ENCODE data around the gene CEP295NL.

The CEP295NL gene

DNA sequence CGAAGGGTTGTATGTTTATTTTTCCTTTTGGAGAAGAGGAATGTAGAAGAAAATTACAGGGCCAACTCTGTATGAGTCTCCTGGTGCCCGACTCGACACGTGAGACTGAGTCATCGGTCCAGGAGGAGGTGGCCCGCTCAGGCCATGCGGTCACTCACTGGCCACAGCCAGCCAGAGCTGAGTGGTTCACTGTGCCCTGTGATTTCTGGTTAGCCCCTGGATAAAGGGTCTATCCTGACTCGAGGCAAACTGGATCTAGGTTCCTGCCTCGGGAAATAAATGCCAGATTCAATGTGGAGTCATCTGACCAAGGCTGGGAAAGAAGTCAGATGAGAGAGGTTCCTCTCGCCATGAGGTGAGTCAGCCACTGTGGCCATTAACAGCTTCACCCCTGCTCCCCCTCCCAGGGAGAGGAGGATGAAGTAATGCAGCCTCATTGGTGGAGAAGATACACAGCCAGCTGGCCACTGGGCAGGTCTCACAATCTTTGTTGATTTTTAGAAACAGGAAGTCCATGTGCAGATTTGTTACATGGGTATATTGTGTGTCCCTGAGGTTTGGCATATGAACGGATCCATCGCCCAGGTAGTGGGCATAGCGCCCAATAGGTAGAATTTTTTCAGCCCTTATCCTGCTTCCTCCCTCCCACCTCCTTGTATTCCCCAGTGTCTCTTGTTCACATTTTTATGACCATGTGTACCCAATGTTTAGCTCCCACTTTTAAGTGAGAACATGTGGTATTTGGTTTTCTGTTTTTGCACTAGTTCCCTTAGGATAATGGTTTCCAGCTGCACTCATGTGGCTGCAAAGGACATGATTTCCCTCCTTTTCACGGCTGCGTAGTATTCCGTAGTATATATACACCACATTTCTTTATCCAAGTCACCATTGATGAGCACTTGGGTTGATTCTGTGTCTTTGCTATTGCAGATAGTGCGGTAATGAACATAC is 40.7 kb downstream of the CEP295NL start:
- DNase-seq = no peak

DNA sequence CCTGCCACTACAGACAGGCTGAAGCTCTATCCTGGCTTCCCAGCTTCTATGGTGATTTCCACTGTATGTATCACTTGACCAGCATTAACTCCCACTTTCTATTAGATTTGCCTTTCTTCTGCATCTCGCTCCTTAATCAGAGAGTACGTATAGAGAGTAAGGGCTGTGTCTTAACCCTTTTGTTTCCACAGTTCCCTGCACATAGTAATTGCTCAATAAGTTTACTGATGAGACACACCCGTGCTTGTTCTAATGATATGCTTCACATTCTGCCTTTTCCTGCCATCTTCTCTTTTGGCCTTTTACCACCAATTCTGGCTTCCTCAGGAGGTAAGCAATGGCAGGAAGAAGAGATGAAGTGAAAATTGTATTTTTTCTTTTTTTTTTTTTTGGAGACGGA is 41.8 kb downstream of the CEP295NL start:
- no peak for DNase-seq

DNA sequence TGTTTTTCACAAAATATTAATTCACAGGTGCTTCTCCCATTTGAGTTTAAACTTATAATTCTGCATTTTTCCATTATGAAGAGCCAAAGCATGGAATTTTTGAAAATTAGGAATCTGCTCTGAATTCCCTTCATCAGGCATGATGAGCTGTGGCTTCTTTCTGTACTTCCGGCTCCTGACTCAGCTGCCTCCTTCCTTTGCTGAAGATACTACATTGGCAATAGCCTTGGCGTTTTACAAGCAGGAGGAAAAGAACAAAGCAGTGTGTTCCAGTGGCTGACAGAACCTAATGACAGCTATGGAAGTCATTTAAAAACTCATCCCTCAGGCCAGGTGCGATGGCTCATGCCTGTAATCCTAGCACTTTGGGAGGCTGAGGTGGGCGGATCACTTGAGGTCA is 44.0 kb downstream of the CEP295NL start:
- DNase-seq = no peak

DNA sequence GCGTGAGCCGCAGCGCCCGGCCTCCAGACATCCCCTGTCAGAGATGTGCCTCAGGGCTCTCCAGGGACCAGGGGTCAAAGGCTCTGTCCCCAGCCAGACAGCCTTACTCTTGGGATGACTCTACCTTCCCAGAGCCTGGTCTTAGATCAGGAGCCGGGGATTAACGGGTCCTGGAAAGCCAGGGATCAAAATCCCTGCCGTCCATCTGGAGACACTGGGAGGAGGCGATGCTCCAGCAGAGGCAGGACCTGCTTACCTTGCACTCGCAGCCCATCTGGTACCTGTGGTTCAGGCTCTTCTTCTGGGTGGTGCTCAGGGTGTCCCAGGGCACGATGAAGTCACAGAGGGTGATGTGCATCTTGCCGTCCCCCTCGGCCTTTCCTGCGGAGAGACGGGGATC is 45.7 kb downstream of the CEP295NL start:
- no peak for DNase-seq

GRCh38 chr17:78855561-78856165 is 47.3 kb downstream of the CEP295NL start:
- DNase-seq = no peak

DNA sequence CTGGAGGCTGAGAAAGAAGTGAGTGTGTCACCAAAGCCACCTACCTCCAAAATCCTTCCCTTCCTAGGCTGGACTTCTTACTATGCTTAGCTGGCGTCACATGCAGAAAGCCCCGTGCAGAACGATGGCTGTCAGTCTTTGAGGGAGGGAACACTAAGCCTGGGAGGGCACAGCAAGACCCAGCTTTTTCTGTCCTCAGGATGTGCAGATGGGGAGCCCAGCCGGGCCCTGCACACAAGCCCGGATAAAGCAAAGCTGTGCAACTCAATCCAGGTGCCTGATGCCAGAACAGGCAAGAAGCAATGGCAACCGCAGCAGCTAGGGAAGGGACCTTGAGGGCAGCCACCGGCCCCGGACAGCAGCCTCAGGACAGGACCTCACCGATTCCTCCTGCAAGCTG is 48.5 kb downstream of the CEP295NL start:
- no peak for DNase-seq

- DNase-seq = no peak
These were observed 49.0 kb downstream of the CEP295NL start for GRCh38 chr17:78853926-78854394.

DNA sequence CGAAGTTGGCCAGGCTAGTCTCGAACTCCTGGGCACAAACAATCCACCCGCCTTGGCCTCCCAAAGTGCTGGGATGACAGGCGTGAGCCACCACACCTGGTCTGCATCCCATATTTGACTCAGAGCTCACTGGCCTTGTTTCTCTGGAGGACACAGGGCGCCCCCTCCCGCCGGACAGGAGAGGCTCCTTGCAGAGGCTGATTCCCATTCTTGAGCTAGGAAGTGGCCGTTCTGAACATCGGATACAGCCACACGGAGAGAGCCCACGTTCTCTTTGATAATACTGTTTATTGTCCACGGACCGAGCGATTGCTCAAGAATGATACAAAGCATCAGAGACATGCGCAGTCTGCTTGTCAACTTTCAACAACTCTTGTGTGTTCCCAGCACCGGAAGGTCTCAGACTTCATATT is 50.3 kb downstream of the CEP295NL start:
- DNase-seq = no peak

DNA sequence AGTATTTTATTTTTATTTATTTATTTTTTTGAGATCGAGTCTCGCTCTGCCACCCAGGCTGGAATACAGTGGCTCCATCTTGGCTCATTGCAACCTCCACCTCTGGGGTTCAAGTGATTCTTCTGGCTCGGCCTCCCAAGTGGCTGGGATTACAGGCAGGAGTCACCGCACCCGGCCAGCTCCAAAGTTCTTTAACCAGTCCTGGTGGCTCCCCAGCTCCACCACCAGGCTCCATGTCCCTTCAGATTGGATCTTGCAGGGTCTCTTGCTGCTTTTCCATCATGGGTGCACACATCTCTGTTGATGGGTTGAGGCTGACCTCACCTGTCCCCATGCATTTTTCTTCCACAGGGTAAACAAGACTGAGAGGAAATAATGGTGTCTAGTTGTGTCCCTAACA is 54.0 kb downstream of the CEP295NL start:
- DNase-seq = no peak

- no peak for DNase-seq
These were observed 55.9 kb downstream of the CEP295NL start for GRCh38 chr17:78847052-78847451.

- no peak for DNase-seq
These were observed 58.5 kb downstream of the CEP295NL start for GRCh38 chr17:78844301-78845005.

GRCh38 chr17:78842881-78843565 is 60.0 kb downstream of the CEP295NL start:
- peak in 3 of 4 experiments; percentile 16 to 38 (median 19) for DNase-seq

GRCh38 chr17:78840780-78841611 is 62.0 kb downstream of the CEP295NL start, which contains the start of gene USP36:
TSS of gene USP36 (minus strand) at chr17:78840814. CDS start at chr17:78836363, 4,451 bp downstream.
- DNase-seq = peak; percentile 99 to 100 (median 99)
